SK-N-SH treated with all-trans-retinoic acid at 6 μM for 48 hours (cell line): Measurements from ENCODE around the gene DONSON.

Experiments used
- ATAC-seq: fragments of 200-7000 bp; cut with Tn5 transposase; 3 replicates; pipeline ENCODE4 v1.9.1; 2020; ENCODE audit warnings: mild to moderate bottlenecking, moderate library complexity
- BACH2 ChIP-seq: fragments of 250-450 bp; sonication (Bioruptor Pico); IDR thresholded peaks from 2 replicates; pipeline ENCODE4 v1.9.0; 2021; ENCODE audit warnings: mild to moderate bottlenecking, borderline replicate concordance
- ESRRG ChIP-seq: fragments of 250-450 bp; sonication (Bioruptor Pico); IDR thresholded peaks from 2 replicates; pipeline ENCODE4 v1.6.1; 2021; ENCODE audit warnings: mild to moderate bottlenecking
- GLIS3 ChIP-seq: fragments of 250-450 bp; sonication (Bioruptor Pico); IDR thresholded peaks from 2 replicates; pipeline ENCODE4 v1.5.0; 2020; ENCODE audit warnings: mild to moderate bottlenecking, moderate library complexity
- OSR1 ChIP-seq: fragments of 250-450 bp; sonication (Bioruptor Pico); IDR thresholded peaks from 2 replicates; pipeline ENCODE4 v1.8.0; 2022; ENCODE audit warnings: moderate library complexity, mild to moderate bottlenecking, inconsistent platforms
- PPARA ChIP-seq: fragments of 250-450 bp; sonication (Bioruptor Pico); IDR thresholded peaks from 2 replicates; pipeline ENCODE4 v1.5.0; 2020; ENCODE audit warnings: mild to moderate bottlenecking, borderline replicate concordance
- TCF4 ChIP-seq: fragments of 250-450 bp; sonication (Bioruptor Pico); IDR thresholded peaks from 2 replicates; pipeline ENCODE4 v1.8.0; 2021; ENCODE audit warnings: mild to moderate bottlenecking, moderate library complexity, borderline replicate concordance
- TOX ChIP-seq: fragments of 250-450 bp; sonication (Bioruptor Pico); IDR thresholded peaks from 2 replicates; pipeline ENCODE4 v1.8.0; 2021; ENCODE audit warnings: mild to moderate bottlenecking, moderate library complexity, borderline replicate concordance
- ZC3H10 ChIP-seq: fragments of 250-450 bp; sonication (Bioruptor Pico); IDR thresholded peaks from 2 replicates; pipeline ENCODE4 v1.5.1; 2021; ENCODE audit warnings: mild to moderate bottlenecking, moderate library complexity
- ZFP30 ChIP-seq: fragments of 450-650 bp; formaldehyde crosslinking; IDR thresholded peaks from 2 replicates; pipeline ENCODE4 v1.5.0; 2022; ENCODE audit warnings: mild to moderate bottlenecking, moderate library complexity
- ZNF565 ChIP-seq: fragments of 450-650 bp; formaldehyde crosslinking; conservative IDR thresholded peaks from 2 replicates; pipeline ENCODE4 v1.5.0; 2020; ENCODE audit warnings: low read depth, mild to moderate bottlenecking, moderate library complexity
- ZNF8 ChIP-seq: fragments of 450-650 bp; formaldehyde crosslinking; IDR thresholded peaks from 2 replicates; pipeline ENCODE4 v1.5.0; 2020; ENCODE audit warnings: mild to moderate bottlenecking, moderate library complexity
- TF ChIP-seq, protein P1 (sequence below): fragments of 250-450 bp; sonication (Bioruptor Pico); IDR thresholded peaks from 2 replicates; pipeline ENCODE4 v1.8.0; 2021; ENCODE audit warnings: low read depth, mild to moderate bottlenecking, moderate library complexity, borderline replicate concordance
- TF ChIP-seq, protein P2 (sequence below): fragments of 250-450 bp; sonication (Bioruptor Pico); IDR thresholded peaks from 2 replicates; pipeline ENCODE4 v1.5.1; 2020; ENCODE audit warnings: low read depth, mild to moderate bottlenecking, moderate library complexity
- TF ChIP-seq, protein P3 (sequence below): fragments of 250-450 bp; sonication (Bioruptor Pico); IDR thresholded peaks from 2 replicates; pipeline ENCODE4 v1.8.0; 2020; ENCODE audit warnings: mild to moderate bottlenecking, moderate library complexity, borderline replicate concordance
- TF ChIP-seq, protein P4 (sequence below): fragments of 250-450 bp; sonication (Bioruptor Pico); IDR thresholded peaks from 2 replicates; pipeline ENCODE4 v1.5.1; 2021; ENCODE audit warnings: mild to moderate bottlenecking, moderate library complexity
- TF ChIP-seq, protein P5 (sequence below): fragments of 250-450 bp; sonication (Bioruptor Pico); IDR thresholded peaks from 2 replicates; pipeline ENCODE4 v1.5.0; 2020; ENCODE audit warnings: mild to moderate bottlenecking, moderate library complexity

DONSON gene

DNA sequence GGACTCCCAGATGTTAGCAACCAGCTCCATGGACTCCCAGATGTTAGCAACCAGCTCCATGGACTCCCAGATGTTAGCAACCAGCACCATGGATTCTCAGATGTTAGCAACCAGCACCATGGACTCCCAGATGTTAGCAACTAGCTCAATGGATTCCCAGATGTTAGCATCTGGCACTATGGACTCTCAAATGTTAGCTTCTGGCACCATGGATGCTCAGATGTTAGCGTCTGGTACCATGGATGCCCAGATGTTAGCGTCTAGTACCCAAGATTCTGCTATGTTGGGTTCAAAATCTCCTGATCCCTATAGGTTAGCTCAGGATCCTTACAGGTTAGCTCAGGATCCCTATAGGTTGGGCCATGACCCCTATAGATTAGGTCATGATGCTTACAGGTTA, 36.8 kb downstream of the DONSON start:
- no peak for ATAC-seq
- no peak for TF ChIP-seq ZFP30 (CRISPR knock-in tag)
- TF ChIP-seq, protein P1, sequence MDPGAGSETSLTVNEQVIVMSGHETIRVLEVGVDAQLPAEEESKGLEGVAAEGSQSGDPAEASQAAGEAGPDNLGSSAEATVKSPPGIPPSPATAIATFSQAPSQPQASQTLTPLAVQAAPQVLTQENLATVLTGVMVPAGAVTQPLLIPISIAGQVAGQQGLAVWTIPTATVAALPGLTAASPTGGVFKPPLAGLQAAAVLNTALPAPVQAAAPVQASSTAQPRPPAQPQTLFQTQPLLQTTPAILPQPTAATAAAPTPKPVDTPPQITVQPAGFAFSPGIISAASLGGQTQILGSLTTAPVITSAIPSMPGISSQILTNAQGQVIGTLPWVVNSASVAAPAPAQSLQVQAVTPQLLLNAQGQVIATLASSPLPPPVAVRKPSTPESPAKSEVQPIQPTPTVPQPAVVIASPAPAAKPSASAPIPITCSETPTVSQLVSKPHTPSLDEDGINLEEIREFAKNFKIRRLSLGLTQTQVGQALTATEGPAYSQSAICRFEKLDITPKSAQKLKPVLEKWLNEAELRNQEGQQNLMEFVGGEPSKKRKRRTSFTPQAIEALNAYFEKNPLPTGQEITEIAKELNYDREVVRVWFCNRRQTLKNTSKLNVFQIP (CRISPR knock-in tag) = no peak
- TF ChIP-seq, protein P2, sequence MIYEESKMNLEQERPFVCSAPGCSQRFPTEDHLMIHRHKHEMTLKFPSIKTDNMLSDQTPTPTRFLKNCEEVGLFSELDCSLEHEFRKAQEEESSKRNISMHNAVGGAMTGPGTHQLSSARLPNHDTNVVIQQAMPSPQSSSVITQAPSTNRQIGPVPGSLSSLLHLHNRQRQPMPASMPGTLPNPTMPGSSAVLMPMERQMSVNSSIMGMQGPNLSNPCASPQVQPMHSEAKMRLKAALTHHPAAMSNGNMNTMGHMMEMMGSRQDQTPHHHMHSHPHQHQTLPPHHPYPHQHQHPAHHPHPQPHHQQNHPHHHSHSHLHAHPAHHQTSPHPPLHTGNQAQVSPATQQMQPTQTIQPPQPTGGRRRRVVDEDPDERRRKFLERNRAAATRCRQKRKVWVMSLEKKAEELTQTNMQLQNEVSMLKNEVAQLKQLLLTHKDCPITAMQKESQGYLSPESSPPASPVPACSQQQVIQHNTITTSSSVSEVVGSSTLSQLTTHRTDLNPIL (CRISPR knock-in tag) = no peak
- no peak for TF ChIP-seq ZC3H10 (CRISPR knock-in tag)
- no peak for TF ChIP-seq OSR1
- TF ChIP-seq, protein P3, sequence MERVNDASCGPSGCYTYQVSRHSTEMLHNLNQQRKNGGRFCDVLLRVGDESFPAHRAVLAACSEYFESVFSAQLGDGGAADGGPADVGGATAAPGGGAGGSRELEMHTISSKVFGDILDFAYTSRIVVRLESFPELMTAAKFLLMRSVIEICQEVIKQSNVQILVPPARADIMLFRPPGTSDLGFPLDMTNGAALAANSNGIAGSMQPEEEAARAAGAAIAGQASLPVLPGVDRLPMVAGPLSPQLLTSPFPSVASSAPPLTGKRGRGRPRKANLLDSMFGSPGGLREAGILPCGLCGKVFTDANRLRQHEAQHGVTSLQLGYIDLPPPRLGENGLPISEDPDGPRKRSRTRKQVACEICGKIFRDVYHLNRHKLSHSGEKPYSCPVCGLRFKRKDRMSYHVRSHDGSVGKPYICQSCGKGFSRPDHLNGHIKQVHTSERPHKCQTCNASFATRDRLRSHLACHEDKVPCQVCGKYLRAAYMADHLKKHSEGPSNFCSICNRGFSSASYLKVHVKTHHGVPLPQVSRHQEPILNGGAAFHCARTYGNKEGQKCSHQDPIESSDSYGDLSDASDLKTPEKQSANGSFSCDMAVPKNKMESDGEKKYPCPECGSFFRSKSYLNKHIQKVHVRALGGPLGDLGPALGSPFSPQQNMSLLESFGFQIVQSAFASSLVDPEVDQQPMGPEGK (CRISPR knock-in tag) = no peak
- no peak for TF ChIP-seq ZNF8 (CRISPR knock-in tag)

DNA sequence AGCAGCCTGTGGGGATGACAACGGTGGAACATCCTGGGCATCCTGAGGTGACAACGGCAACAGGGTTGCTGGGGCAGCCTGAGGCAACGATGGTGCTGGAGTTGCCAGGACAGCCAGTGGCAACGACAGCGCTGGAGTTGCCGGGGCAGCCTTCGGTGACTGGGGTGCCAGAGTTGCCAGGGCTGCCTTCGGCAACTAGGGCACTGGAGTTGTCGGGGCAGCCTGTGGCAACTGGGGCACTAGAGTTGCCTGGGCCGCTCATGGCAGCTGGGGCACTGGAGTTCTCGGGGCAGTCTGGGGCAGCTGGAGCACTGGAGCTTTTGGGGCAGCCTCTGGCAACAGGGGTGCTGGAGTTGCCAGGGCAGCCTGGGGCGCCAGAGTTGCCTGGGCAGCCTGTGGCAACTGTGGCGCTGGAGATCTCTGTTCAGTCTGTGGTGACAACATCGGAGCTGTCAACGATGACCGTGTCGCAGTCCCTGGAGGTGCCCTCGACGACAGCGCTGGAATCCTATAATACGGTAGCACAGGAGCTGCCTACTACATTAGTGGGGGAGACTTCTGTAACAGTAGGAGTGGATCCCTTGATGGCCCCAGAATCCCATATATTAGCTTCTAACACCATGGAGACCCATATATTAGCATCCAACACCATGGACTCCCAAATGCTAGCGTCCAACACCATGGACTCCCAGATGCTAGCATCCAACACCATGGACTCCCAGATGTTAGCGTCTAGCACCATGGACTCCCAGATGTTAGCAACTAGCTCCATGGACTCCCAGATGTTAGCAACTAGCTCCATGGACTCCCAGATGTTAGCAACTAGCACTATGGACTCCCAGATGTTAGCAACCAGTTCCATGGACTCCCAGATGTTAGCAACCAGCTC, 37.5 kb downstream of the DONSON start:
- ATAC-seq = no peak
- TF ChIP-seq ESRRG (CRISPR knock-in tag) (no peak), TOX (no peak), GLIS3 (CRISPR knock-in tag) (no peak)

DNA sequence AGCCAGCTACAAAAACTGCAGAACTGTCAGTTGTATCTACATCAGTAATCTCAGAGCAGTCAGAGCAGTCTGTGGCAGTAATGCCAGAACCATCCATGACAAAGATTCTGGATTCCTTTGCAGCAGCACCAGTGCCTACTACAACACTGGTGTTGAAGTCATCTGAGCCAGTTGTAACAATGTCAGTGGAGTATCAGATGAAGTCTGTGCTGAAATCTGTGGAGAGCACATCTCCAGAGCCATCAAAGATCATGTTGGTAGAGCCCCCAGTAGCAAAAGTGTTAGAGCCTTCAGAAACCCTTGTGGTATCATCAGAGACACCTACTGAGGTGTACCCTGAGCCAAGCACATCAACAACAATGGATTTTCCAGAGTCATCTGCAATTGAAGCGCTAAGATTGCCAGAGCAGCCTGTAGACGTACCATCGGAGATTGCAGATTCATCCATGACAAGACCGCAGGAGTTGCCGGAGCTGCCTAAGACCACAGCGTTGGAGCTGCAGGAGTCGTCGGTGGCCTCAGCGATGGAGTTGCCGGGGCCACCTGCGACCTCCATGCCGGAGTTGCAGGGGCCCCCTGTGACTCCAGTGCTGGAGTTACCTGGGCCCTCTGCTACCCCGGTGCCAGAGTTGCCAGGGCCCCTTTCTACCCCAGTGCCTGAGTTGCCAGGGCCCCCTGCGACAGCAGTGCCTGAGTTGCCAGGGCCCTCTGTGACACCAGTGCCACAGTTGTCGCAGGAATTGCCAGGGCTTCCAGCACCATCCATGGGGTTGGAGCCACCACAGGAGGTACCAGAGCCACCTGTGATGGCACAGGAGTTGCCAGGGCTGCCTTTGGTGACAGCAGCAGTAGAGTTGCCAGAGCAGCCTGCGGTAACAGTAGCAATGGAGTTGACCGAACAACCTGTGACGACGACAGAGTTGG, 38.4 kb downstream of the DONSON start:
- no peak for ATAC-seq
- no peak for TF ChIP-seq BACH2 (CRISPR knock-in tag)
- TF ChIP-seq, protein P2 (CRISPR knock-in tag) = no peak
- TF ChIP-seq ZFP30 (CRISPR knock-in tag) = no peak
- no peak for TF ChIP-seq ZNF565 (CRISPR knock-in tag)
- no peak for TF ChIP-seq TCF4 (CRISPR knock-in tag)
- TF ChIP-seq PPARA (CRISPR knock-in tag) = no peak
- TF ChIP-seq, protein P4, sequence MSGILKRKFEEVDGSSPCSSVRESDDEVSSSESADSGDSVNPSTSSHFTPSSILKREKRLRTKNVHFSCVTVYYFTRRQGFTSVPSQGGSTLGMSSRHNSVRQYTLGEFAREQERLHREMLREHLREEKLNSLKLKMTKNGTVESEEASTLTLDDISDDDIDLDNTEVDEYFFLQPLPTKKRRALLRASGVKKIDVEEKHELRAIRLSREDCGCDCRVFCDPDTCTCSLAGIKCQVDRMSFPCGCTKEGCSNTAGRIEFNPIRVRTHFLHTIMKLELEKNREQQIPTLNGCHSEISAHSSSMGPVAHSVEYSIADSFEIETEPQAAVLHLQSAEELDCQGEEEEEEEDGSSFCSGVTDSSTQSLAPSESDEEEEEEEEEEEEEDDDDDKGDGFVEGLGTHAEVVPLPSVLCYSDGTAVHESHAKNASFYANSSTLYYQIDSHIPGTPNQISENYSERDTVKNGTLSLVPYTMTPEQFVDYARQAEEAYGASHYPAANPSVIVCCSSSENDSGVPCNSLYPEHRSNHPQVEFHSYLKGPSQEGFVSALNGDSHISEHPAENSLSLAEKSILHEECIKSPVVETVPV = no peak
- TF ChIP-seq, protein P5, sequence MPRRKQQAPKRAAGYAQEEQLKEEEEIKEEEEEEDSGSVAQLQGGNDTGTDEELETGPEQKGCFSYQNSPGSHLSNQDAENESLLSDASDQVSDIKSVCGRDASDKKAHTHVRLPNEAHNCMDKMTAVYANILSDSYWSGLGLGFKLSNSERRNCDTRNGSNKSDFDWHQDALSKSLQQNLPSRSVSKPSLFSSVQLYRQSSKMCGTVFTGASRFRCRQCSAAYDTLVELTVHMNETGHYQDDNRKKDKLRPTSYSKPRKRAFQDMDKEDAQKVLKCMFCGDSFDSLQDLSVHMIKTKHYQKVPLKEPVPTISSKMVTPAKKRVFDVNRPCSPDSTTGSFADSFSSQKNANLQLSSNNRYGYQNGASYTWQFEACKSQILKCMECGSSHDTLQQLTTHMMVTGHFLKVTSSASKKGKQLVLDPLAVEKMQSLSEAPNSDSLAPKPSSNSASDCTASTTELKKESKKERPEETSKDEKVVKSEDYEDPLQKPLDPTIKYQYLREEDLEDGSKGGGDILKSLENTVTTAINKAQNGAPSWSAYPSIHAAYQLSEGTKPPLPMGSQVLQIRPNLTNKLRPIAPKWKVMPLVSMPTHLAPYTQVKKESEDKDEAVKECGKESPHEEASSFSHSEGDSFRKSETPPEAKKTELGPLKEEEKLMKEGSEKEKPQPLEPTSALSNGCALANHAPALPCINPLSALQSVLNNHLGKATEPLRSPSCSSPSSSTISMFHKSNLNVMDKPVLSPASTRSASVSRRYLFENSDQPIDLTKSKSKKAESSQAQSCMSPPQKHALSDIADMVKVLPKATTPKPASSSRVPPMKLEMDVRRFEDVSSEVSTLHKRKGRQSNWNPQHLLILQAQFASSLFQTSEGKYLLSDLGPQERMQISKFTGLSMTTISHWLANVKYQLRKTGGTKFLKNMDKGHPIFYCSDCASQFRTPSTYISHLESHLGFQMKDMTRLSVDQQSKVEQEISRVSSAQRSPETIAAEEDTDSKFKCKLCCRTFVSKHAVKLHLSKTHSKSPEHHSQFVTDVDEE (CRISPR knock-in tag) = no peak
- TF ChIP-seq, protein P1 (CRISPR knock-in tag) = no peak
